COLO668 (cell line): ENCODE data around the gene SCP2.

Source experiments
- DNase-seq: peaks from one replicate; lab custom pipeline; 2025; ENCODE audit not compliant: unreplicated experiment; lab: John Stamatoyannopoulos, UW

The SCP2 gene

GRCh38 chr1:53079251-53079650 is 152.2 kb downstream of the SCP2 start:
- DNase-seq = no peak

DNA sequence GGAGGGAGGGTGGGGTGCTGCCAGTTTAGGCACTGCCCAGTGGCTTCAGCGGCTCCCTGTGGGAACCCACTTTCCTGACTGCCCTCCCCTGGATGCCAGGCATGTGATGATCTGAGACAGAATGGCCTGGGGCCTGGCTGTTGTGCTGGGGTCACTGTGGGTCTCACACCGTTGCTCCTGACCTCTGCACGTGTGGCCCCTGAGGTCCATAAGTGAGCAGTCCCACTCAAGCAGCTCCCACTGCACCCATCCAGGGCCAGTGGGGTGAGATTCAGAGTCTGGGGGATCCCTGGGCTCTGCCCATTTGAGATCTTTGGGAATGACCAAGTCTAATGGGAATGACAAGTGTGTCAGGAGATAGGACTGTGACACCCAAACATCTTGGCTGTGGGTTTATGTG is 153.0 kb downstream of the SCP2 start:
- DNase-seq = no peak

DNA sequence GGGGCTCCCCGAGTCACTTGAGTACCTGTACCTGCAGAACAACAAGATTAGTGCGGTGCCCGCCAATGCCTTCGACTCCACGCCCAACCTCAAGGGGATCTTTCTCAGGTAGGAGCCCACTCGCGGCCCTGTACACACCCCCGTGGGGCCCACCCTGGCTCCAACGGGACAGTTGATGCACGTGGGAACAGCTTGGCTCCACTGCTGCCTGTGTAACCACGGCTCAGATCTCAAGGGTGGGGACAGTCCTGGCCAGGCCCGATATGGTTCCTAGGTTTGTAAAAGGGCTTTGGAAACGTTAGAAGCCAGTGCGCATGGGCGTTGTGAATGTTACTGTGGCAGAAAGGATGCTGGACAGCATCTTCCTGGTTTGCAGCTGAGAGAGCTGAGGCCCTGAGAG is 153.7 kb downstream of the SCP2 start:
- DNase-seq = no peak

GRCh38 chr1:53081384-53082066 is 154.4 kb downstream of the SCP2 start:
- no peak for DNase-seq

DNA sequence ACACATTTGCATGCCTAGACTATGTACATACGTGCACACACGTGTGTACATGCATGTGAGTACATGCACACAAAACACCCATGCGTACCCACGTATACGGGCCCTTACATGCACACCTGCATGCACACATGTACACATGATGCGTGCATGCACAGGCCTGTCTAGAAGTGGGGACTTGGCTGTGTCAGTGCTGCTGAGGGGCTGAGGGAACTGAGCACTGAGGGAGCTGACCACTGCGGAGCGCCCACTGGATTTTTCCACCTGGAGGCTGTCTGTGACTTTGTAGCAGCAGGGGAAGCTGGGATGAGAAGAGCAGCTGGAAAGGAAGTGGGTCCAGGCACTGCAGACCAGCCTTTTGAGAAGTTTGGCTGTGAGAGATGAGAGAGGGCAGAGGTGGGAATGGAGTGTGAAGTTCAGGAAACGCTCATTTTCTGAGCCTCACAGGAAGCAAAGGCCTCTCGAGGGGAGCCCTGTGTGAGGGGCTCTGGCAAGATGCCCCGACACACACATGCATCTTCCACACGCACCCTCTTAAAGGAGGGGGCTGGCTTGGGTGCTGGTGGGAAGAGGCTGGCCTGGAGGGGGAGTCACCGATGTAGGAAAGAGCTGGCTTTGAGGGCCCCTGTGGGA is 155.9 kb downstream of the SCP2 start:
- no peak for DNase-seq

GRCh38 chr1:53083636-53084588 is 156.8 kb downstream of the SCP2 start:
- DNase-seq = no peak

- no peak for DNase-seq
Measured at GRCh38 chr1:53084589-53084971, 157.5 kb downstream of the SCP2 start.

DNA sequence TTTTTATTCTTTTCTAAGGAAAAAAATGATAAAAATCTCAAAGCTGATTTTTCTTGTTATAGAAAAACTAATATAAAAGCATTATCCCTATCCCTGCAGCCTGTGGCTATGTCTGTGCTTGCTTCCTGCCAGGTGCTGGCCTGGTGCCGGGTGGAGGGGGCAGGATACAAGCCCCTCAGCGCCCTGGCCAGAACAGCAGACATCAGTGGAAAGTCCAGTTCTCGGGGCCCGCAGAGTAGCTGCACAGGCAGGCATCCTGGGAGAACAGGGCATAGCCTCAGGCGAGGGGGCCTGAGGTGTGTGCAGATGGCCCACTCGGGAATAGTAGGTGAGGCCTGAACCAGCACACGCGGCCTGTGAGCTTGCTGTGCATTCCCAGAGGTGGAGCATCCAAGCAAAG is 158.3 kb downstream of the SCP2 start:
- DNase-seq = no peak

DNA sequence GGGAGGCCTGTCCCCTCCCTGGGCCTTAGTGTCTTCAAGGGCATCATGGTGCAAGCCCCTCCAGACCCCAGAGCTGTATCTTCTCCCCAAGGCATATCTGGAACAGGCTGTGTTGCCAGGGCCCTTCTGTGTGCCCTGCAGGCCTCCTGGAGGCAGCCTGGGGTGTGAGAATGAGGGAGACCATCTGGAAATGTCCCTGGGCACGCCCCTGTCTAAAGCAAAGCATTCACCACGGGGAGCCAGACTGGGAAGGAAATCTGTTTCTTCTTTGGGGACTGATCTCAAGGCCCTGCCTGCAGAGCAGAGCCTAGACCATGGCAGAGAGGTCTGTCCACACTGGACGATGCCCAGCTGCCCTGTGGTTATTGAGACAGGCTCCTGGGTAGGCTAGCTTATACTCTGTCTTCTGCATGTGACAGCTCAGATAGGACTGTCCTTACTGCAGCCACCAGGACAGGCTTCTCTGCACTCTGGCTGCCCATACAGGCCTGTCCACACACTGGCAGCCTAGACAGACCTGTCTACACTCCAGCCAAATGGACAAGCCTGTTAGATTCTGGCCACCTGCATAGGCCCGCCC is 159.5 kb downstream of the SCP2 start:
- DNase-seq = no peak

- DNase-seq = no peak
Measured at GRCh38 chr1:53087332-53088285, 160.5 kb downstream of the SCP2 start.

GRCh38 chr1:53088616-53089300 is 161.7 kb downstream of the SCP2 start:
- DNase-seq = no peak

DNA sequence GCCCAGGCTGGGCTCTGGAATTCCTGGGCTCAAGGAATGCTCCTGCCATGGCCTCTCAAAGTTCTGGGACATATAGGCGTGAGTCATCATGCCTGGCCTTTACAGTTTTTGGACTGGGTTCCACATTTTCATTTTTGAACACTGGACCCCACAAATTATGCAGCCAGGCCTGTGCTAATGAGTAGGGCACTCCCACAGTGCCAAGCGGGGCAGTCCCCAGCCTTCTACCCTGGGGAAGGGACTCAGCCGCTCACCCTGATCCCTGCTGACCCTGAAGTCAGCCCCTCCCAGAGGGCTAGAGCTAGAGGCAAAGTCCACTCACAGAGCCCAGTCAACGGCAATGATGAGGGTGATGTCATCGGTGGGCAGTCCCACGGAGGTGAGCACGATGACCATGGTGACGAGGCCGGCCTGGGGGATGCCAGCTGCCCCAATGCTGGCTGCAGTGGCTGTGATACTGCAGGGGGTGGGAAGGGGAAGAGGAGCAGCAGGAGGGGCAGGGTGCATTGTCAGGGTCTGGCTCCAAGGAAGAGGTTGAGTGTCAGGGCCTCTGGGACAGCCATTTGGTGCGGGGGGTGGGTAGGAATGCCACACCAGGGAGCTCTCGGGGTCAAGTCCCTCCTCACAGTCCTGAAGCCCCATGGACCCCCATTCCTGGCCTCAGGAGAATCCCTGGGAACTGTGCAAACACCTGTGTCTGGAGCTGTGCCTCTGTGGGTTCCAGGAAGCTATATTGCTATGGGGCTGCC is 162.6 kb downstream of the SCP2 start:
- DNase-seq = no peak

DNA sequence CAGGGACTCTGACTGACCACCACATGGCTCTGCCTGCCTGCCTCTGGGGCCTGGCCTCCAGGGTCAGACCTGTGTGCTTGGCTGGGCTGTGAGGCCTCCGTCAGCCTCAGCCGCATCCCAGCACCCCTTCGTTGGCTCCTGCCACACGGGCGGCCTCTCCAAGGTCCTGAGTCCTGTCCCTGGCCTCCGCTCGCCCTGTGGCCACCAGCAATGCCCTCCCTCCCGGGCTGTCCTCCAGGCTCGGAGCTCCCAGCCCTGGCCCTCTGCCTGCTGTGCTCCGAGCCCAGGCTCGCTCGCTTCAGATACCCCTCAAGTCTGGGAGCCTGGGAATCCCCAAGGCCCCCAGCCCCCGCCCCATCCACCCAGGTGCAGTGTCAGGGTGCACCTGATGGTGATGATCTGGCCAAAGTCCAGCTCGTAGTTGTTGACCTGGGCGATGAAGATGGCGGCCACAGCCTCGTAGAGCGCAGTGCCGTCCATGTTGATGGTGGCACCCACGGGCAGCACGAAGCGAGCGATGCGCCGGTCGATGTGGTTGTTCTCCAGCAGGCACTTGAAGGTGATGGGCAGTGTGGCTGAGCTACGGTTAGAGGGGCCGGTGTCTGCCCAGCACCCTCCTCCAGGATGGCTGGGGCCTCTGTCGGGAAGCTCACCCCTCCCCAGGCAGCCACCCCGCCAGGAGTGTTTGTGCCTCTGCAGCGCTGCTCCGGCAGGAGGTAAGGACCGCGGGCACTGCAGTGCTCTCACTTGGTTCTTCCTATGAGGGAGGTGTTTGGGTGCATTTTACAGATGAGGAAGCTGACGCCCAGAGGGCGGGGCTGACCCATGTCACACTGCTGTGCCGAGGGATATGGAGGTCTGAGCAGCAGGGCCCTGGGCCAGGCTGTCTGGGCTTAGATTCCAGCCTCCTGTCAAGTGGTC is 163.4 kb downstream of the SCP2 start:
- DNase-seq = no peak

DNA sequence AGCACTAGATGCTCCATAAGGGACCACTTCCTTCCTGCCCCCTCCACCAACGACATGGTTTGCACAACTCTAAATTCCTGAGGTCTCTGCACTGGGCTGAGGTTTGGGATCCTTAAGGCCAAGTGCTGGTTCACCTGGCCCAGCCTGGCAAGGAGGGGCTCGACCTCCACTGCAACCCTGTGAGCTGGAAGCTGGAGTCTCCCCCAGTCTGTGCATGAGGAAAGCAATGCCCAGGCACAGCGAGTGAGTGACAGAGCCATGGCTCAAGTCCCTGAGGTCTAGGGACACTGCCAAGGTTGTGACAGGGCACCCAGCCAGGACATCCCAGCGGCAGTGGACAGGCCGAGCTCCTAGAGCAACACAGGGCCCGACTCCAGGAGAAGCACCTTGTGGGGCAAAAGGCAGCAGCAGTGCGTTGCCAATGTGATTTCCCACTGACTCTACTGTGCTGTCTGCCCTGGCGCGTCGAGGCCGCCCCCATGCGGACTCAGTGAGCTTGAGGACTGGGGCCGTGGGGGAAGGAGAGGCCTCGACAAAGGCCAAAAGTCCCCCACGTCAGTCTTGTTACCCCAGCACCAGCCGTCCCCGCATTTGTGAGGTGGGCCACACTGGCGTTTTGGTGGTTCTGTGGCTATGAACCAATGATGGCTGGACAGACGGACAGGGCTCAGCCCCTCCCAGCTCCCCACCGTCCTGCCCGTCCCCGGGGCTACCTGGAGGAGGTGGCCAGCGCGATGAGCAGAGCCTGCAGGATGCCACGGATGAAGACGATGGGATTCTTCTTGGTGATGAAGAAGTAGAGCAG is 165.0 kb downstream of the SCP2 start:
- DNase-seq = no peak

- DNase-seq = no peak
Measured at GRCh38 chr1:53092659-53093450, 165.8 kb downstream of the SCP2 start.

- no peak for DNase-seq
Measured at GRCh38 chr1:53093451-53093754, 166.3 kb downstream of the SCP2 start.
